OCI-LY7 (cell line): ENCODE results near the gene AUTS2.

Experiments
- CTCF ChIP-seq: fragments of 200-600 bp; sonication (generic); conservative IDR thresholded peaks from 2 replicates; pipeline ENCODE4 v1.5.1; 2014; ENCODE audit warnings: mild to moderate bottlenecking, antibody characterized with exemption, low read length, moderate library complexity, mixed read lengths
- EZH2phosphoT487 ChIP-seq: fragments of 200-600 bp; sonication (generic); IDR thresholded peaks from 2 replicates; pipeline ENCODE4 v1.6.1; 2018; ENCODE audit warnings: low read depth, borderline replicate concordance, mild to moderate bottlenecking, mixed run types, antibody characterized with exemption, low read length, moderate library complexity, mixed read lengths

- TF ChIP-seq CTCF (no peak), EZH2phosphoT487 (no peak)
Observed at GRCh38 chr7:70044525-70044924, 446.2 kb downstream of the AUTS2 start.
